HG03108 (cell line): Measurements from ENCODE around the gene HIGD1B.
A peak's percentile ranks its signal among the peaks of the same experiment; 100 is the strongest.

ENCODE experiments used
- ATAC-seq: cut with Tn5 transposase; IDR thresholded peaks from one replicate; pipeline ENCODE4 v1.9.1; 2021; ENCODE audit warnings: moderate library complexity; ENCODE audit not compliant: unreplicated experiment

HIGD1B gene

DNA sequence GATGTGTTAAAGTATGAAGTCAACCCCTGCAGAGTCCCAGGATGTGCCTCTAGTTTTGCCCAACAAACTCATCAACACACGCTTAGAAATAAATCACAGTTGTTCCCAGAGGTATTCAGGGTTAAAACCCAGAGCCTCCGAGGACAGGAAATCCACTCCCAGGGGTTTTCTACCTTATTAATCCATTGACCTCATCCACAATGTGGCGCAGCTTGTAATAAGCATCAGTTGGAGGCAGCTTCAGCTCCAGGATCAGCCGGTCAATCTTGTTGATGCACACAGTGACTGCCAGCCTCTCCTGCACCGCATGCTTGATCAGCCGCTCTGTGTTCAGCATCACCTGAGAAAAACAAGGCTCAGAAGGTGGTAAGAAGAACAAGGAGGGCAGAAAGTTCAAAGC lies 28.1 kb downstream of the HIGD1B start:
- no peak for ATAC-seq

DNA sequence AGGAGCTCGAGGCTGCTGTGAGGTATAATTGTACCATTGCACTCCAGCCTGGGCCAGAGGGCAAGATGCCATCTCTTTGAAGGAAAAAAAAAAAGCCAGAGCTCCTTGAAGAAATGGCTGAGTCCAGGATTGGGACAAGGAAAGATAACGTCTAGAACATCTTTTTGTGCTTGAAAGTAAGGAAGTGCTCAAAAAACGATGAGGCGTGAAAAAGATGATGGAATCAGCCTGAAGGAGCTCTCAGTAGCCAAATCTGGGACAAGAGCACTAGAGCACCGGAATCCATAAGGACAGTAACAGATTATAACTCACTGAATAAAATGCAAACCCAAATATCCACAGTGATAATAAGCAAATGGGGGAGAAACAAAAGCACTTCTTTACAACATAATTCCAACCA lies 29.4 kb downstream of the HIGD1B start:
- no peak for ATAC-seq

DNA sequence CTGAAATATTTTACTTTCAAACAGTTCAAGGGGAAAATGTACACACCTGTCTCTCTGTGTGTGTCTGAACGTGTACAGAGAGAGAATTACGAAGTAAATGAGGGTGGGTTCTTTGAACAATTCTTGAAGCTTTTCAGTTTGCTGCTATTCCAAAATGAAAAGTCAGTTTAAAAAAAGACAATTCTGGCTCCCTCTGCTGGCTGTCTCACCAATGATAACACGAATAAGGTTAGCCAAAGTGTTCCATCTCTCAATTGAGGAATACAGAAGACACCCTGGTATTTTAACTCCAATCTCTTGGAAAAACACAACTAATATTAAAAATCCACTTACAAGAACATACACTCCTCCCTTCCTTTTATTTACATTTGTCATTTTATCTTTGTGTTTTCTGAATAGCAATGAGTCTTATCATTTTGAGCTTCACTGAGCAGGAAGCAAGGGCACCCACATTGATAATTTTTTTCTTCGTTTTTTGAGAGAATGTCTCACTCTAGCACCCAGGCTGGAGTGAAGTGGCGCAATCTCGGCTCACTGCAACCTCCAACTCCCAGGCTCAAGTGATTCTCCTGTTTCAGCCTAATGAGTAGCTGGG lies 31.0 kb downstream of the HIGD1B start:
- no peak for ATAC-seq

DNA sequence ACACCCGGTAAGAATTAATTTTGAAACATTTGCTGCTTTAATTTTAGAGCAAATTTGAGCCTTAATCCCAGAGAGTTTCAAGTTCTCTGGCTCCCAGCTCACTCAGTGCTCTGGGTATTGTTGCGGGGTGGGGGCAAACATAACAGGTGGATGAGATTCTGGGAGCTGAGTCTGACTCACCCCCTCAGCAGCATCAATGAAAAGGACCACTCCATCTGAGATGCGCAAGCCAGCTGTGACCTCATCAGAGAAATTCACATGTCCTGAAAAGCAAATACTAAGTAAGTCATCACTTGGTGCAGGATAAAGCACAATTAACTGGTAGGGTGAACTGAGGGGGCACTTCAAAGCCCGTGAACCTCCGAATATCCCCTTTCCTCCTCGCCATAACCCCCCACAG lies 31.7 kb downstream of the HIGD1B start:
- no peak for ATAC-seq

DNA sequence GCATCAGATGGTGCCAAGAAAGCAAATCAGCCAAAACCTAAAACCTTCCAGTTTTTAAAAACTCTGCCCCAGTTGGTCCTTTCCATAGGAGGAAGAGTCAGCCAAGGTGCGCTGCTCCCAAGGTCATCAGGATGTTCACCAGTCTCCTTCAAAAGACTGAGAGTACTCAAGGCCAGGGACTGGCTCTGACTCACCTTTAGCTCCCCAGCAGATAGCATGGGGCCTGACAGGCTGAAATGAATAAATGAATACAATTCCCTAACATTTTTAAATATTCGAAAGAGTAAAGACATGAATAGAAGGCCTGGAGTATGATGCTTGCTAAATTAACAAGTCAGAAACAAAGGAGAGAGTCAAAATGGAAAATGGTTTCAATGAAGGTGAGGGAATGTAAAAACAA lies 32.4 kb downstream of the HIGD1B start:
- no peak for ATAC-seq

DNA sequence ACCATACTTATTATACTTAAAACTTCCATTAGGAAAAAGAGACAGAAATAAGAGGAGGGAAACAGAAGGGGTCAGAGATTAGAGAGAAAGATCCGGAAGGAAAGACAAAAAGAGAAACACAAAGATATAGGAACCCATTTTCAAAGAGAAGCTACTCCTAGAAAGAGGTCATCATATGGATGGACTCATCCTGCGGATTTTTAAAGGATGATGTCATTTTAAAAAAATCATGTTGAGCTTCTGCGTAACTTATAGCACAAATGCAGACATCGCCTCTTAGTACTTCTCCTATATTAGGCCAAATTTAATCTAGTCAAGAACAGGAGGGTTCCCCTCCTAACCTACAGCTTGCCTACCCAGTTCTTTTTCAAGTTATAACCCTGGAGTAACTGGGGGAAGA lies 33.5 kb downstream of the HIGD1B start:
- ATAC-seq: no peak

DNA sequence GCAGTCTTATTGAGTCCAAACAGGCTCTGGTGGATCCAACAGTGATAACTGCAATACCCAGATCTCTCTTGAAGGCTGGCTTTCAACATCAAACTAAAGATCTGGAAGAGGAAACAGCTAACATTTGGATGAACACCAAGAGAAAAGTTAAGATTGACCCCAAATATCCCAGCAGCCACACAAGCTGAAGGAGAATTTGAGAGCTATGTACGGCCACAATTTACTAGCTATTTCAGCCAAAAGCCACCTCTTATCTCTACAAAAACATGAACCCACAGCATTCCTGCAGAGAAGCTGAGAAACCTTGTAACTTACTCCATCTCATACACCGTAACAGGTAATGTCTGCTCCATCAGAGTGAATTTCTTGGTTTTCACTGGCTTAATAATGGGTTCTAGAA lies 37.3 kb downstream of the HIGD1B start:
- ATAC-seq: no peak

DNA sequence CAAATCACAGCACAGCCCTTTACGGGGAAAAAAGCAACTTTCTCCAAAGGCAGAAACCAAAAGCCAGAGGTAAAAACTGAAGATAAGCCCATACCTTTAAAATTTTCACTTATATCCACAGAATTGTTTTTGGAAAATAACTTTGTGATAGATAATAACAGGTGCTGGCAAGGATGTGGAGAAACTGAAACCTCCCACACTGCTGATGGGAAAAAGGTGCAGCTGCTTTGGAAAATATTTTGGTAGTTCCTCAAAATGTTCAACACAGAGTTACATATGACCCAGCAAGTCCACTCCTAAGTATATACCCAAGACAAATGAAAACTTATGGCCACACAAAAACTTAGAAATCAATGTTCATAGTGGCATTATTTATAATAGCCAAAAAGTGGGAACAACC lies 39.3 kb downstream of the HIGD1B start:
- ATAC-seq: no peak

DNA sequence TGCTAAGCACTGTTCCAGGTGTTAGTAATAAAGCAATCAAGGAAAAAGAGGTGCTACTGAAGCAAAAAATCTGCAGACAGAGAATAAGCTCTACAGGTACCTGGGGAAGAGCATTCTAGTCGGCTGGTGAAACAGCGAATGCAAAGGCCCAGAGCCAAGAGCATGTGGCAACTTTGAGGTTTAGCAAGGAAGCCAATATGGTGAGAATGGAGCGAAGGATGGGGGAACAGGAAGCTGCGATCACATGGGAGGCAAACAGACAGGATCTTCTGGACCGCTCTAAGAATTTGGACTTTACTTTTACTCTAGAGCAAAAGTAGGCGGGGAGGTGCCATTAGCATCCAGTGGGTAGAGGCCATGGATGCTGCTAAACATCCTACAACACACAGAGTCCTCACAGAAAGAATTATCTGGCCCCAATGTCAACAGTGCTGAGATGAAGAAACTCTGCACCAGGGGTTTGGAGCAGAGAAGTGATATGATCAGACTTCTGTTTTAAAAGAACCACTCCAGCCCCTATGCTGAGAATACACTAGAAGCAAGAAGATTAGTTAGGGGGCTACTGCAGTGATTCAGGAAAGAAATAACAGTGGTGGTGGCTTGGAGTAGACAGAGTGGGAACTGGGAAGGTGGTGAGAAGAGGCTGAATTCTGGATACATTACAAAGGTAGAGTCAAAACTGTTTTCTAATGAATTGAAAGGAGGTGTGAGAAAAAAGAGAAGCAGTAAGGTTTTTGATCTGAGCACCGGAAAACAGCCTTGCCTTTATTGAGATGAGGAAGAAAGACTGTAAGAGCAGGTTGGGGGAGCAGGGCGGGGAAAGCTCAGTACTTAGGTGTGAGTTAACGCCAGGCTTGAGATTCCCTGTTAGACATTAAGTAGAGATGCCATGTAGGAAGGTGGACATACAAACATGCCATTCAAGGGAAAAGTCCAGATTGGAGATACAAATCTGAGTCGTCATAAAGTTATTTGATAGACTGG lies 40.6 kb downstream of the HIGD1B start:
- no peak for ATAC-seq

DNA sequence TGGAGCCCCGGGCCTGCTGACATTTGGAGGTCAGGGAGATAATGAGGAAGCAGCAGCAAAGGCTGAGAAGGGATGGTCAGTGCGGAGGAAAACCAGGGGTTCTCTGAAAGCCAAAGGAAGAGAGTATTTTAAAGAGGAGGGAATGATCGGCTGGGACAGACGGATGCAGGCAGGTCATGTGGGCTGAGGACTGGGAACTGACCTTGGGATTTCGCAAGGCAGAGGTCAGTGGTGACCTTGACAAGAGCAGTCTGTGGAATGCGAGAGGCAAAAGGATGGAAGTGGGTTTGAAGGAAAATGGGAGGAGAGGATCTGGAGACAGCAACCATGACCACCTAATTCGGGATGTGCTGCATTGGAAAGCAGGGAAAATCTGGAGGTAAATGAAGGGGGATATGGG lies 41.3 kb downstream of the HIGD1B start:
- ATAC-seq: no peak

DNA sequence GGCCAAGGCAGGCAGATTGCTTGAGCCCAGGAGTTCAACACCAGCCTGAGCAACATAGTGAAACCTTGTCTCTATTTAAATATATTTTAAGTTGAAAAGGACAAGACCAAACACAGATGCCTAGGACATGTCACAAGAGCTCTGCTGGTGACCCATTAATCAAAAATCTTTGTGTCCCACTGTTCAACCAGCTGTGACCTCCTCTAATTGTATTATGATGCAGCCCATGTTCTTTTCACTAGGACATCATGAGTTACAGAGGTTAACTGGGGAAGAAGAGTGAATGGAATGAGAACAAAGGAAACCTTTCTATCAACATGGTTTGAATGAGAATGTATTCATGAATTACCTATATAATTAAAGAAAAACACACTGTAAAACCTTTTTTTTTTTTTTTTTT lies 44.6 kb downstream of the HIGD1B start:
- no peak for ATAC-seq

DNA sequence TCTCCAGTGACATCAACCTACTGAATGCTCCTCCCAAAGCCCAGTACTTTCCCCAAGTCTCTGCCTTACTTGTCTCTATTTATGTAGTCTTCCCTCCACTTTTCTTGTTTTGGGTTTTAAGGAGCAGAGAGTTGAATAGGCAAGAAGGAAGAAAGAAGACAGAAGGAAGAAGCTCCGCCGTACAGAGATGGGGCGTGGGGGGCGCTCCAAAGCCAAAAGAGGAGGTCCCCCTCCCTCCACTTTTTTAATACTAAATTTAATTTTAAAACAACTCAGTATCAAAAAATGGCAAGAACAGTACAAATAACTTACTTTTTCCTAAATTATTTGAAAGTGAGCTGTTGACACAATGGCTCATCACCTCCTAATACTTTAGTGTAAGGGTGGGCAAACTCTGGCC lies 47.0 kb downstream of the HIGD1B start:
- no peak for ATAC-seq

DNA sequence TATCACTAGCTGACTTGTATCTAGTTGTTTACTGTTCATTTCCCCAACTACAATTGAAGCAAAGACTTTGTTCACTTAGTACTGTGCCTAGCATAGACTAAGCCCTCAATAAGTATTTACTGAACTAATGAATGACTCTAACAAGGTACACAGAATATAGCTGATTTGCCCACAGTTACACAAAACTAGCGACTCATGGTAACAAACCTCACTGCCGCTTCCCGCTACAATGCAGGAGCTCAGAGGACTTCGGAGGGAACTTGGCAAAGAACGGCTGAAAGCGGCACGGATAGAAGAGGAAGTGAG lies 51.0 kb downstream of the HIGD1B start:
- no peak for ATAC-seq

DNA sequence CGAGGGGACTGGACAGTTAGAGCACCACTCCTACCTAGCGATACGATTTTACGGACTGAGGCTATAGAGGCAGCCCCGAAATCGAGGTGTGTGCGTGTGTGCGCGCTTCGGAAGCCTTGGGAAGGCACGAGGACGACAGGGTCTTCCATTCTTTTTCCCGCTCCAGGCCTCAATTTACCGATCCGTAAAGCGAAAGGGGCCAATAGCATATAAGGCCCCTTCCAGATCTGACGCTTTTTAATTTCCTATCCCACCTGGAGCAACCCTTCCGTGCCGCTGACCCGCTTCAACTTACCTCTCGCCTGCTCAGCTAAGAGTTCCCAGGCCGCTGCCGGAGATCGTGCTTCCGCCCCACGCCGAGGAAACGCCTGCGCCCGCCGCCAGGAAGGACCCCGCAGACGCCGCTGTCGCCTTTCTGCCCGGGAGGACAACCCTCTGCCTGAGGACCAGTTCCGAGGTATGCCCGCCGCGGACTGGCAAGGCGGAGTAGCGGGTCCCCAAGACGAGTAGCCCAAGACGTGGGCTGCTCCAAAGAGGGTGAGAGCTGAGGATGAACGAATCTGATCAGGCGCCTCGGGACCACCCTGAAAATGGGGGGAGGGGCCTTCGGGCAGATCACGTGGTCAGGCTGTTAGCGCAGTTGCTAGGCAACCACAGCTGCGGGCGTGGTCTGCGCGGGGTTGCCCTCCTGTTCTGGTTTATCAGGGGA lies 51.5 kb downstream of the HIGD1B start, which contains the start of gene EFTUD2:
Gene EFTUD2, minus strand, starts transcription at position 372 of the 709 bp plus-strand sequence. CDS start 4,924 bp downstream, outside the sequence.
- ATAC-seq: peak; percentile 67
